ENCODE data around the gene EI24.

DNA sequence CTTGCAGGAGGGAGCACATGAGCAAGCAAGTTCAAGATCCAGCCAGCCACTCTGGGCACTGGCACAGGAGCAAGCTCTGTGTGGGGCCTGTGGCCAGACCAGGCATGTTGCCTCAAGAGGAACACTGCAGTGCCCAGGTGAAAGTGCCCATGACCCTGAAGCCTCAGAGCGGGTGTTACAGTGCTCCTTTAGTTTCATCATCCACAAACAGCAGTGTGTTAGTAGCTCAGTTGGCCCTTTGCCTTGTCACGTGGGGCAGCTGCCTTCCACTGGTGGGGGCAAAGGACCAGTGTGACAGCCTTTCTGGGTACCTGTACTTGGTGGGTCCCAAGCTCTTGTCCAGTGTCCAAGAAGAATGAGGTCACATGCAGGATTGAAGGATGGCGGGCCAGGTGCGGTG is 3.0 kb upstream of the EI24 start:
- TF ChIP-seq, protein P1, sequence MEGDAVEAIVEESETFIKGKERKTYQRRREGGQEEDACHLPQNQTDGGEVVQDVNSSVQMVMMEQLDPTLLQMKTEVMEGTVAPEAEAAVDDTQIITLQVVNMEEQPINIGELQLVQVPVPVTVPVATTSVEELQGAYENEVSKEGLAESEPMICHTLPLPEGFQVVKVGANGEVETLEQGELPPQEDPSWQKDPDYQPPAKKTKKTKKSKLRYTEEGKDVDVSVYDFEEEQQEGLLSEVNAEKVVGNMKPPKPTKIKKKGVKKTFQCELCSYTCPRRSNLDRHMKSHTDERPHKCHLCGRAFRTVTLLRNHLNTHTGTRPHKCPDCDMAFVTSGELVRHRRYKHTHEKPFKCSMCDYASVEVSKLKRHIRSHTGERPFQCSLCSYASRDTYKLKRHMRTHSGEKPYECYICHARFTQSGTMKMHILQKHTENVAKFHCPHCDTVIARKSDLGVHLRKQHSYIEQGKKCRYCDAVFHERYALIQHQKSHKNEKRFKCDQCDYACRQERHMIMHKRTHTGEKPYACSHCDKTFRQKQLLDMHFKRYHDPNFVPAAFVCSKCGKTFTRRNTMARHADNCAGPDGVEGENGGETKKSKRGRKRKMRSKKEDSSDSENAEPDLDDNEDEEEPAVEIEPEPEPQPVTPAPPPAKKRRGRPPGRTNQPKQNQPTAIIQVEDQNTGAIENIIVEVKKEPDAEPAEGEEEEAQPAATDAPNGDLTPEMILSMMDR (IDR thresholded peaks at IDR 0.05; ENCODE audit: extremely low read depth in 1 of 2, insufficient read depth in 1 of 2, low read depth in 1 of 2, low read length in 2 of 2) = no peak
- TF ChIP-seq GATA2 (IDR thresholded peaks at IDR 0.05; ENCODE audit: insufficient read depth, insufficient read length, low read depth, low read length) (no peak), POLR2A (IDR thresholded peaks at IDR 0.05; ENCODE audit: low read depth, low read length) (no peak), MYC (IDR thresholded peaks at IDR 0.05; ENCODE audit: low read depth, low read length) (no peak)
